HepG2 (cell line): ENCODE results near the gene SLX4. TPM values are rescaled to one million over a fixed set of nuclear protein-coding genes. Genes with fewer than 3 reads are reported as not detected.

Experiments
- GTF3A ChIP-seq: sonication (generic); formaldehyde crosslinking; conservative IDR thresholded peaks from 2 replicates; pipeline ENCODE4 v1.4.0; 2020; ENCODE audit warnings: mild to moderate bottlenecking, missing genetic modification reagents
- HMGXB4 ChIP-seq, 2 experiments: sonication (generic) in 1 of 2; formaldehyde crosslinking in 1 of 2; IDR thresholded peaks; 2 replicates each; pipeline versions ENCODE4 v1.4.0 to v1.6.1; 2018 to 2020; ENCODE audit warnings: missing genetic modification reagents in 2 of 2, borderline replicate concordance in 1 of 2, low read depth in 1 of 2, mild to moderate bottlenecking in 1 of 2, missing biosample characterization in 1 of 2
- HOXA7 ChIP-seq: sonication (generic); formaldehyde crosslinking; IDR thresholded peaks from 2 replicates; pipeline ENCODE4 v1.8.1; 2022; ENCODE audit warnings: mild to moderate bottlenecking, missing genetic modification reagents, moderate library complexity
- KAT8 ChIP-seq: IDR thresholded peaks from 2 replicates; pipeline ENCODE4 v1.6.1; 2016; ENCODE audit warnings: missing genetic modification reagents, missing compliant biosample characterization
- SETDB1 ChIP-seq: sonication (generic); formaldehyde crosslinking; IDR thresholded peaks from 2 replicates; pipeline ENCODE4 v1.5.1; 2020; ENCODE audit warnings: missing genetic modification reagents, mild to moderate bottlenecking, borderline replicate concordance
- ZBTB21 ChIP-seq: sonication (generic); formaldehyde crosslinking; IDR thresholded peaks from 2 replicates; pipeline ENCODE4 v1.4.0; 2020; ENCODE audit warnings: missing genetic modification reagents
- ZFY ChIP-seq: sonication (generic); formaldehyde crosslinking; IDR thresholded peaks from 2 replicates; pipeline ENCODE4 v1.4.0; 2020; ENCODE audit warnings: missing genetic modification reagents
- ZMYM4 ChIP-seq: sonication (generic); formaldehyde crosslinking; IDR thresholded peaks from 2 replicates; pipeline ENCODE4 v1.8.1; 2023; ENCODE audit warnings: mild to moderate bottlenecking, missing genetic modification reagents
- ZSCAN9 ChIP-seq: IDR thresholded peaks from 2 replicates; pipeline ENCODE4 v1.6.1; 2016; ENCODE audit warnings: borderline replicate concordance
- polyA plus RNA-seq, 8 experiments: library from polyadenylated mRNA; depleted of rRNA in 3 of 8; stranded (reverse) in 7 of 8; unstranded in 1 of 8; fragments of >200 nt; fragmentation: Illumina TruSeq in 4 of 8; extraction: Trizol in 4 of 8; gene quantifications; 2 replicates each; pipeline versions ENCODE4 v1.2.1 to v1.2.3, GENCODE V29; 2011 to 2016; ENCODE audit warnings: low read depth in 4 of 8, missing spikeins in 1 of 8, mixed read lengths in 1 of 8; ENCODE audit not compliant: insufficient read depth in 1 of 8
- total RNA-seq, 5 experiments: library from RNA; depleted of rRNA; stranded (reverse); fragments of >200 nt; fragmentation: Illumina TruSeq; extraction: Trizol; gene quantifications; 2 replicates each; pipeline ENCODE4 v1.2.3, GENCODE V29; 2016; ENCODE audit warnings: low read depth in 1 of 5
- TF ChIP-seq, protein P1 (sequence below): sonication (generic); formaldehyde crosslinking; IDR thresholded peaks from 2 replicates; pipeline ENCODE4 v1.4.0; 2020; ENCODE audit warnings: missing genetic modification reagents

The SLX4 gene
- total and polyA plus RNA-seq, 2 of the 13 experiments (the other 11 are each of a cell fraction or from before 2014, with no cell fraction given): 1.1 to 3.6 TPM

- TF ChIP-seq HOXA7 (CRISPR knock-in tag) (no peak), ZSCAN9 (CRISPR knock-in tag) (peak; percentile 48; the same call in 1 of the 2 replicates), KAT8 (CRISPR knock-in tag) (peak; percentile 79), SETDB1 (no peak), GTF3A (no peak), ZMYM4 (CRISPR knock-in tag) (peak; percentile 55; the same call in 1 of the 2 replicates), ZFY (CRISPR knock-in tag) (peak; percentile 68), HMGXB4 (CRISPR knock-in tag; IDR thresholded peaks at IDR 0.05; ENCODE audit: borderline replicate concordance in 1 of 2, low read depth in 1 of 2) (peak; percentile 12 to 35; a peak in 2 of 4 replicates), ZBTB21 (CRISPR knock-in tag) (no peak)
- TF ChIP-seq, protein P1, sequence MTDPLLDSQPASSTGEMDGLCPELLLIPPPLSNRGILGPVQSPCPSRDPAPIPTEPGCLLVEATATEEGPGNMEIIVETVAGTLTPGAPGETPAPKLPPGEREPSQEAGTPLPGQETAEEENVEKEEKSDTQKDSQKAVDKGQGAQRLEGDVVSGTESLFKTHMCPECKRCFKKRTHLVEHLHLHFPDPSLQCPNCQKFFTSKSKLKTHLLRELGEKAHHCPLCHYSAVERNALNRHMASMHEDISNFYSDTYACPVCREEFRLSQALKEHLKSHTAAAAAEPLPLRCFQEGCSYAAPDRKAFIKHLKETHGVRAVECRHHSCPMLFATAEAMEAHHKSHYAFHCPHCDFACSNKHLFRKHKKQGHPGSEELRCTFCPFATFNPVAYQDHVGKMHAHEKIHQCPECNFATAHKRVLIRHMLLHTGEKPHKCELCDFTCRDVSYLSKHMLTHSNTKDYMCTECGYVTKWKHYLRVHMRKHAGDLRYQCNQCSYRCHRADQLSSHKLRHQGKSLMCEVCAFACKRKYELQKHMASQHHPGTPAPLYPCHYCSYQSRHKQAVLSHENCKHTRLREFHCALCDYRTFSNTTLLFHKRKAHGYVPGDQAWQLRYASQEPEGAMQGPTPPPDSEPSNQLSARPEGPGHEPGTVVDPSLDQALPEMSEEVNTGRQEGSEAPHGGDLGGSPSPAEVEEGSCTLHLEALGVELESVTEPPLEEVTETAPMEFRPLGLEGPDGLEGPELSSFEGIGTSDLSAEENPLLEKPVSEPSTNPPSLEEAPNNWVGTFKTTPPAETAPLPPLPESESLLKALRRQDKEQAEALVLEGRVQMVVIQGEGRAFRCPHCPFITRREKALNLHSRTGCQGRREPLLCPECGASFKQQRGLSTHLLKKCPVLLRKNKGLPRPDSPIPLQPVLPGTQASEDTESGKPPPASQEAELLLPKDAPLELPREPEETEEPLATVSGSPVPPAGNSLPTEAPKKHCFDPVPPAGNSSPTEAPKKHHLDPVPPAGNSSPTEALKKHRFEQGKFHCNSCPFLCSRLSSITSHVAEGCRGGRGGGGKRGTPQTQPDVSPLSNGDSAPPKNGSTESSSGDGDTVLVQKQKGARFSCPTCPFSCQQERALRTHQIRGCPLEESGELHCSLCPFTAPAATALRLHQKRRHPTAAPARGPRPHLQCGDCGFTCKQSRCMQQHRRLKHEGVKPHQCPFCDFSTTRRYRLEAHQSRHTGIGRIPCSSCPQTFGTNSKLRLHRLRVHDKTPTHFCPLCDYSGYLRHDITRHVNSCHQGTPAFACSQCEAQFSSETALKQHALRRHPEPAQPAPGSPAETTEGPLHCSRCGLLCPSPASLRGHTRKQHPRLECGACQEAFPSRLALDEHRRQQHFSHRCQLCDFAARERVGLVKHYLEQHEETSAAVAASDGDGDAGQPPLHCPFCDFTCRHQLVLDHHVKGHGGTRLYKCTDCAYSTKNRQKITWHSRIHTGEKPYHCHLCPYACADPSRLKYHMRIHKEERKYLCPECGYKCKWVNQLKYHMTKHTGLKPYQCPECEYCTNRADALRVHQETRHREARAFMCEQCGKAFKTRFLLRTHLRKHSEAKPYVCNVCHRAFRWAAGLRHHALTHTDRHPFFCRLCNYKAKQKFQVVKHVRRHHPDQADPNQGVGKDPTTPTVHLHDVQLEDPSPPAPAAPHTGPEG (CRISPR knock-in tag): peak; percentile 13; the same call in 1 of the 2 replicates
Observed at GRCh38 chr16:3611146-3611975, at the start of gene SLX4 (continued).
